IPS DF 19.7 (cell line): ENCODE data around the gene STARD6.
"Not testable (repeated sequence)": the region's sequence is repeated elsewhere in the genome, so short reads cannot be mapped to it uniquely, and the experiment has no call there.

Experiments used
- DNase-seq: peaks from one replicate; pipeline ENCODE4 v3.0.0-alpha.2; 2013; ENCODE audit warnings: low read depth, low spot score

The STARD6 gene

DNA sequence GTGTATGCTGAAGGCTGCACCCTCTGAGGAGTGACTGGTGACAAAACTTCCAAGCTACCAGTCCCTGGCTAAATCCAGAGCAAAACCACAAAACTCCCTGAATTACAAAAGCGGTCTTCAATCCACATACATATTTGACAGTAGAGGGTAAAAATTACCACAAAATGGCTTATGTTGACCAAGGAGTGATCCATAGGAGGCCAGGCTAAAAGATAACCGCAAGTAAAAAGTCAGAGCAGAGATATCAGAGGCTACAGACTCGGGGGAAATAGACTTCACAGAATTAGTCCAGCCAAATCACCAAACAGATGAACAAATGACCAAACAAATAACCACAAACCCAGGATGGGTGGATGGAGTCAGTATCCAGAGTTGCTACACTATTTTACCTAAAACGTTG, 19.4 kb downstream of the STARD6 start:
- DNase-seq, result no peak

DNA sequence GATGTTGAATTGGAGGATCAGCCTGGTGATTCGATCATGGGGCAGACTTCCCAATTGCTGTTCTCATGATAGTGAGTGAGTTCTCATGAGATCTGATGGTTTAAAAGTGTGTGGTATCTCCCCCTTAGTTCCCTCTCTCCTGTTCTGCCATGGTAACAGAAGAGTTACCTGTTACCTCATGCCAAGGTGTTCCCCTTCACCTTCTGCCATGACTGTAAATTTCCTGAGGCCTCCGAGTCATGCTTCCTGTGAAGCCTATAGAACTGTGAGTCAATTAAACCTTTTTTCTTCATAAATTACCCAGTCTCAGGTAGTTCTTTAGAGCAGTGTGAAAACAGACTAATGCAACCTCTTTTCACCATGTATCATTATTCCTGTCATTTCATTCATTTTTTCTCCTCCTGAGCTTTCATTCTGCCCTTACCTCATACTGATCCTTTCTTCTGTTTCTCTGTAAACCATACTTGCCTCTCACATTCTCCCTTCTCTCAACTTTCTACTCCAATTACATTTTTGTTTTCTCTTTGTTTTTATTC, 22.0 kb downstream of the STARD6 start:
- DNase-seq, result no peak

GRCh38 chr18:54330768-54331548, 26.7 kb downstream of the STARD6 start:
- DNase-seq, result no peak

GRCh38 chr18:54329787-54330186, 27.9 kb downstream of the STARD6 start:
- DNase-seq, result no peak

GRCh38 chr18:54327818-54328217, 29.8 kb downstream of the STARD6 start:
- no peak for DNase-seq

DNA sequence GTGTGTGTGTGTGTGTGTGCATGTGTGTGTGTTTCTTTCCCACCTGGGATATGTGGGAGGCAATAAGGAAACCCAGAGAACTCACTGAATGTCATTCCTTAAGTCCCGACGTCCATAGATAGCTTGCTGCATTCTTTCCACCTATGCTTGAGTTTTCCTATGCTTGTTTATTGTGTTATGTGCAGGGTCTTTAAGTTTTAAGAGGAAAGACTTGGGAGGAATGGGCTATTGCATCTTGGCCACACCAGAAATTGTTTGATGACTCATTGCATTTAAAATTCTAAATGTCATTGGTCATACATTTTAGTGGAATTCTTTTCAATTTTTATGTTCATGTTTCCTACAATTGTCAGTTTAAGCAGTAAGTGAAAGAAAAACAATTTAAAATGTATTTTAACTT, 33.7 kb downstream of the STARD6 start:
- DNase-seq, result no peak

- no peak for DNase-seq
These were observed 34.1 kb downstream of the STARD6 start for GRCh38 chr18:54323561-54323960.

DNA sequence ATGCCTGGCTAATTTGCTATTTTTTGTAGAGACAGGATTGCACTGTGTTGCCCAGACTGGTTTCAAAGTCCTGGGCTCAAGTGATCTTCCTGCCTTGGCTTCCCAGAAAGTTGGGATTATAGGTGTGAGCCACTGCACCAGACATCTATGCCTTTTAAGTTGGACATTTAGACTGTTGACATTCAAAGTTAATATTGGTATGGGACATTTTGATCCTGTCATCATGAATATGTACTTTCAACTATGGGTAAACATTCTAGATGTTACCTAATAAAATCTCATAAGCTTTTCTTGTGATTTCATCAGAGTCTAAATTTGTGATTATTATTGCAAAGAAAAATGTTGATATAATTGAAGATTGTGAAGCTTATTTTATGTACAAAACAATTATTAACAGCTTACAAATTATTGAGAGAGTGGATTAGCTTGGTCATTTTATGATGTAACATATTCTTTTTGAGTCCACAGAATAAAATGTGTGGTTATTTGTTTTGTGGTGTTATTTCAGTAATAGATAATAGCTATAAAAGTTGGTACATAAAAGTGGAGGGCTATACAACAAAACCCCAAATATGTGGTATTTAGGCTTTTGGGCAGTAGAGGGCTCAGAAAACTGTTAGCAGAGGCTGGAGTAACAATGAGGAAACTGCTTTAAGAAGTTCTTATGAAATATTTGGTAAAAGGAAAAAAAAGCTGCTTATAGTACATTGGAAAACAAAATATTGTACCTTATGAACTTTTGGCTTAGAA, 41.4 kb downstream of the STARD6 start:
- no peak for DNase-seq

DNA sequence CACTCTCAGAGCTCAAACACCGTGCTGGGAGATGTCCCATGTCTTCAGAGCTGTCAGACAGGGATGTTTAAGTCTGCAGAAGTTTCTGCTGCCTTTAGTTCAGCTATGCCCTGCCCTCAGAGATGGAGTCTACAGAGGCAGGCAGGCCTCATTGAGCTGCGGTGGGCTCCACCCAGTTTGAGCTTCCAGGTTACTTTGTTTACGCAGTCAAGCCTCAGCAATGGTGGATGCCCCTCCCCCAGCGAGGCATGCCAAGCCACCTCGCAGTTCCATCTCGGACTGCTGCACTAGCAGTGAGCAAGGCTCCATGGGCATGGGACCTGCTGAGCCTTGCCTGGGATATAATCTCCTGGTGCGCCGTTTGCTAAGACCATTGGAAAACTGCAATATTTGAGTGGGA, 48.1 kb downstream of the STARD6 start:
- not testable (repeated sequence) for DNase-seq

GRCh38 chr18:54303408-54303807, 54.2 kb downstream of the STARD6 start:
- DNase-seq, result no peak

DNA sequence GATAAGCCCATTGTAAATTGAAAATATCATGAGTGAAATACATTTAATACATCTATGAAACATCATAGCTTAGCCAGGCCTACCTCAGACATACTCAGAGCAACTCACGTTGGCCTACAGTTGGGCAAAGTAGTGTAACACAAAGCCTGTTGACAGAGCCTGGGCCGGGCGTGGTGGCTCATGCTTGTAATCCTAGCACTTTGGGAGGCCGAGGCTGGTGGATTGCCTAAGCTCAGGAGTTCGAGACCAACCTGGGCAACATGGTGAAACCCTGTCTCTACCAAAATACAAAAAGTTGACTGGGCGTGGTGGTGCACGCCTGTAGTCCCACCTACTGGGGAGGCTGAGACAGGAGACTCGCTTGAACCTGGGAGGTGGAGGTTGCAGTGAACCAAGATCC, 58.7 kb downstream of the STARD6 start:
- DNase-seq, result not testable (repeated sequence)

GRCh38 chr18:54296062-54296461, 61.6 kb downstream of the STARD6 start:
- no peak for DNase-seq

GRCh38 chr18:54294274-54294673, 63.4 kb downstream of the STARD6 start:
- no peak for DNase-seq

GRCh38 chr18:54284981-54285785, 72.5 kb downstream of the STARD6 start:
- DNase-seq, result no peak

DNA sequence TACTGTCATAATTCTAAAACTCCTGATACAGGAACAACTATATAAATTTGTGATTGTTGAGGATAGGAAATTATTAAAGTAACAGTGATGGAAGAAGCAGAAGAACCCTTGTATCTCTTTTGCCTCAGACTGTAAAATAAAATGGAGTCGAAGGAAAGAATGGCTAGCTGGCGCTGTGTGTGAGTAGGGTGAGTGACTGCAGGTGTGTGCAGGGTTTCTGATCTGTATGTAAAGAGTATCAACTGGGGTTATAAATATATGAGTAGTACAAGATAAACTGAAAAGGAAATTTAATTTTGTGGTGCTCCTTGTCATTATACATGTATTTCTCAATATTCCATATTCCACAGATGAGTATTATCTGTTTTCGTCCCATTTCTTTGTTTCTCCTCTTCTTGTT, 73.1 kb downstream of the STARD6 start:
- DNase-seq, result no peak

DNA sequence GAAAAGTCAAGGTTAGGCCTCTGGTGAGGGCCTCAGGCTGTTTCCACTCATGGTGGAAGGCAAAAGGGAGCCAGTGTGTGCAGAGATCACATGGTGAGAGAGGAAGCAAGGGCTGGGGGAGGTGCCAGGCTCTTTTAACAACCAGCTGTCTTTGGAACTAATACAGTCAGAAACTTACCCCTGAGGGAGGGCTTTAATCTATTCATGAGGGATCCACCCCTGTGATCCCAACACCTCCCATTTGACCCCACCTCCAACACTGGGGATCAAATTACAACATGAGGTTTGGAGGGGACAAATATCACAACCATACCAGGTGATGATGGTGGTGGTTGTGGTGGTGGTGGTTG, 77.5 kb downstream of the STARD6 start:
- DNase-seq, result peak; percentile 56

- DNase-seq, result no peak
These were observed 78.0 kb downstream of the STARD6 start for GRCh38 chr18:54279477-54280219.

GRCh38 chr18:54278615-54279014, 79.0 kb downstream of the STARD6 start:
- no peak for DNase-seq

DNA sequence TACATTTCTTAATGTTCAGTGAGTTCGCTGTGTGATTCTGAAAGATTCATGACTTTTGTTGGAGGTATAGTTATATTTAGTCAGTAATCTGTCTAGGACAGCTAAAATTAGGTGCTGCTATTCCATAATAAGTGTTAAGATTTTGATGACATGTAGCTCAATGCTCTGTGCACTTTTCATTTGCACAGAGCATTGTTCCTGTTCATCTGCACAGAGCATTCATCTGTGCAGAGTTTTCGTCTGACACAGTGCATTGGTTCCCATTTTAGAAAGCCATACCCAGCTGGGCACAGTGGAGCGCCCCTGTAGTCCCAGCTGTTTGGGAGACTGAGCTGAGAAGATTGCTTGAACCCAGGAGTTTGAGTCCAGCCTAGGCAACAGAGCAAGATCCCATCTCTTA, 79.8 kb downstream of the STARD6 start:
- no peak for DNase-seq
